ENCODE measurements around the gene KIF1A.

Gene KIF1A

DNA sequence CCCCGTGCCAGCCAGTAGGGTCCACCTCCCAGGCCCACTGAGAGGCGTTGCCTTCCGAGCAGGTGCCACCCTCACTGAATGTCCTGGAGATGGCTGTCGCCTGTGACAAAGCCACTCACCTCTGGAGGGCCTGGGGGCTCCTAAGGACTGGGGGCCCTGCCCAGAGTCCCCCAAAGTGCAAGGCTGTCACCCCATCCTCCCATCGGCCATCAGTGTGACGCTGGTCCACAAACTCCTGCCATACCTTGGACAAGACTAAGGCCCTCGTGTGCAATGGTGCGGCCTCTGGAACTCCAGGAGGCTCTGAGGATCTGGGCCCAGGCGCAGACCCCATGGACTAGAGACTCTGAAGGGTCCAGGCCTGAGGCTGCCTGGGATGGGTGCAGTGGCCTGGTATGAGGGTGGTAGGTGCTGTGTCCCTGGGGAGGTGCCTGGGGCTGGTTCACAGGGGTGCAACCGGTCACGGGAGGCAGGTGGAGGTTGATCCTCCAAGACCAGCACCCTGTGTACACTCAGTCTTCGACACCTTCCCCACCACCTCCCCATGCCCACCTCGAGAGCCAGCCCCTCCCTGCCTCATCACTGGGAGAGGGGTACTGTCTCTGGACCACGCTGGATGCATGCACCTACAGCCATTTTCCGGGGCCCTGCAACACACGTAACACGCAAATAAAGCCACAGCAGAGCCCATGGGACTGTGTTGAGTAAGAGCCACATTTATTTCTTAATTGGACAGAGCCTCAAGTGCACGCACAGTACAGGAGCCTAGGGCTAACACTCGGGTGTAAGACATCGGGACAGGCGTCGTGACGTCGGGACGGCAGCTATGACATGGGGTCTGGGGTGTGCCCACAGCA lies 106.7 kb downstream of the KIF1A start:
- H3K4me3 ChIP-seq, result no peak overlapping the region
- no peak for TF ChIP-seq CTCF (IDR thresholded peaks at IDR 0.05)
- no peak overlapping the region for H3K27ac ChIP-seq
- no peak for DNase-seq (ENCODE audit: low spot score)

DNA sequence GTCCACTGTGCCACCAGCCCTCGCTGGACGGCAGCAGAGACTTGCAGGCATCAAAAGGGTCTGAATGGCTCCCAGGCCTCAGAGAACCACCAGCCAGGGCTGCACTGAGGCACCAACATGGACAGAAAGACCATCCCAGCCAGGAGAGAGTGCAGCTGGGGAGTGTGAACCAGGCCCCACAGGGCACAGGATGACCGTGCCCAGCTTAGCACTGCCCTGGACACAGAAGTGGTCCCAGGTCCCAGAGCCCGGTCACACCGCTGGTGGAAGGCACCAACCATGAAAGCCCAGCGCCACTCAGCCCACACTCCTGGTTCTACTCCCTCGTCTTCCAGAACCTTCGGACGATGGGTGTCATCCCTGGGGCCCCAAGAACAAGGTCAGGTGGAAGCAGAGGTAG lies 107.9 kb downstream of the KIF1A start:
- no peak for TF ChIP-seq CTCF (IDR thresholded peaks at IDR 0.05)
- H3K4me3 ChIP-seq, result no peak overlapping the region
- H3K27ac ChIP-seq, result no peak overlapping the region
- DNase-seq (ENCODE audit: low spot score), result no peak

DNA sequence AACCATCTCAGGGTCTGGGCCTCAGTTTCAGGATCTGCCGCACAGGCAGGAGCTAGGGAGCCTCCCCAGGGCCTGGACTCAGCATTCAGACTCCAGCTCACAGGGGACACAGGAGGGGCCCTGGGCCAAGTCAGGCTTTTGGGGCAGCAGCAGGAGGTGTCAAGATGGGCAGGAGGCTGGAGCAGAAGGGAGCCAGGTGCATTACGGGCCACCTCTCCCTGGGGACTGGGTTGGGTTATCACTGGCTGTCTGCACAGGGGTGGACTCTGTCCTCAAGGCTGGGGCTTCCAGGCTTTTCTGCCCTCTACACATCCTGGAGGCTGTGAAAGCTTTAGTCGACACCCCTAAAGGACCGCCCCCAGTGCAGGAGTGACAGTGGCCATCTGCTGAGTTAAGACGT lies 108.3 kb downstream of the KIF1A start:
- no peak for DNase-seq (ENCODE audit: low spot score)
- Histone ChIP-seq H3K4me3 (no peak overlapping the region), H3K27ac (no peak overlapping the region)
- TF ChIP-seq CTCF (IDR thresholded peaks at IDR 0.05), result no peak

GRCh38 chr2:240711296-240711695 lies 108.7 kb downstream of the KIF1A start:
- H3K4me3 ChIP-seq, result no peak overlapping the region
- no peak for DNase-seq (ENCODE audit: low spot score)
- no peak overlapping the region for H3K27ac ChIP-seq
- no peak for TF ChIP-seq CTCF (IDR thresholded peaks at IDR 0.05)

DNA sequence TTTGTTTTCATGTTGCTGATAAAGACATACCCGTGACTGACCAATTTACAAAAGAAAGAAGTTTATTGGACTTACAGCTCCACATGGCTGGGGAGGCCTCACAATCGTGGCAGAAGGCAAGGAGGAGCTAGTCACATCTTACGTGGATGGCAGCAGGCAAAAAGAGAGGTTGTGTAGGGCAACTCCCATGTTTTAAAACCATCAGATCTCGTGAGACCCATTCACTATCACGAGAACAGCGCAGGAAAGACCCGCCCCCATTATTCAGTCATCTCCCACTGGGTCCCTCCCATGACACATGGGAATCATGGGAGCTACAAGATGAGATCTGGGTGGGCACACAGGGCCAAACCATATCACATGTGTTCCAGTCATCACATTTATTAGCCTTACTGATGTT lies 111.6 kb downstream of the KIF1A start:
- no peak for TF ChIP-seq CTCF (IDR thresholded peaks at IDR 0.05)
- Histone ChIP-seq H3K27ac (no peak overlapping the region), H3K4me3 (no peak overlapping the region)
- no peak for DNase-seq (ENCODE audit: low spot score)

- no peak for TF ChIP-seq CTCF (IDR thresholded peaks at IDR 0.05)
- Histone ChIP-seq H3K27ac (no peak overlapping the region), H3K4me3 (no peak overlapping the region)
- no peak for DNase-seq (ENCODE audit: low spot score)
Measured at GRCh38 chr2:240707821-240708220, 112.2 kb downstream of the KIF1A start.

DNA sequence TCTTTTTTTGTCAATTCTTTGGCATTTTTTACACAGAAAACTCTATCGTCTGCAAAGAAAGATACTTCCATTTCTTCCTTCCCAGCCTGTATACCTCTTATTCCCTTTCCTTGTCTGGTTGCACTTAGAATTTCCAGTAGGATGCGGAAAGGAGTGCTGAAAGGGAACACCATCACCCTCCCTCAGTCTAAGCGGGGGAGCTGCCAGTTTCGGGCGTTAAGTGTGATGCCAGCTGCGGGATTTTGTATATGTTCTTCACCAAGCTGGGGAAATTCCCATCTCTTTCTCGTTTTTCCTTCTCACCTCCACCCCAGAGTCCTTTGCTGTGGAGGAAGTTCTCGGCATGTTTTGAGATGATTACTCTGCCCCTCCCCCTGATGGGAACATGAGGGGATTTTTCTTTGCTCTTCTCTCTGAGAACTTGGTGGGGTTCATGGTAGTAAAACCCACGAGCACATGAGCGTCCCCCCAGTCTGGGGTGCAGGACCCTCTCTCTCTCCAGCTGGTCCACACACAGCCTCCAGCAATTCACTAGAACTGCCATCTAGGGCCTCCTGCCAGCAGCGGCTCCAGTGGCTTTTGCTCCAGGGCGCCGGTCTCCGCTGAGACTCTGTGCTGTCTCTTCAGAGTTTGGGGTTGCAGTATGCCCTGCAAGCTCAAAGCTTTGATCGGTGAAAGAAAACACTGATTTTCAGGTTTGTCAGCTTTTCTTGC lies 112.8 kb downstream of the KIF1A start:
- Histone ChIP-seq H3K27ac (no peak overlapping the region), H3K4me3 (no peak overlapping the region)
- no peak for DNase-seq (ENCODE audit: low spot score)
- no peak for TF ChIP-seq CTCF (IDR thresholded peaks at IDR 0.05)

Measured in coronary artery (tissue), 2 donors.